SU-DHL-6 (cell line): ENCODE measurements around the gene LDLRAD3.

Experiments used
- H2AFZ ChIP-seq: fragments of 200-600 bp; sonication (generic); 2 replicates; pipeline ENCODE4 v1.6.1; 2014; ENCODE audit warnings: low read depth, mild to moderate bottlenecking, moderate library complexity, mixed read lengths, antibody characterized with exemption, low read length; ENCODE audit not compliant: severe bottlenecking
- H3F3A ChIP-seq: fragments of 200-600 bp; shearing (Covaris generic); 2 replicates; pipeline ENCODE4 v1.6.0; 2016; ENCODE audit warnings: antibody characterized with exemption, mild to moderate bottlenecking; ENCODE audit not compliant: insufficient read depth
- H3K27ac ChIP-seq: fragments of 200-600 bp; sonication (generic); 2 replicates; pipeline ENCODE4 v1.5.1; 2016; ENCODE audit warnings: low read depth, mild to moderate bottlenecking, low read length, moderate library complexity, mixed read lengths
- H3K27me3 ChIP-seq: fragments of 200-600 bp; sonication (generic), shearing (Covaris generic); 2 replicates; pipeline ENCODE4 v1.6.0; 2014; ENCODE audit warnings: mild to moderate bottlenecking, low read length
- H3K36me3 ChIP-seq: fragments of 200-600 bp; sonication (generic); 2 replicates; pipeline ENCODE4 v1.6.1; 2014; ENCODE audit warnings: mild to moderate bottlenecking, low read length, mixed read lengths
- H3K4me2 ChIP-seq: fragments of 300-600, 200-600 bp; shearing (Covaris generic), sonication (generic); 2 replicates; pipeline ENCODE4 v1.6.0; 2014; ENCODE audit warnings: low read length, low read depth, mild to moderate bottlenecking; ENCODE audit not compliant: poor library complexity, severe bottlenecking
- H3K4me3 ChIP-seq: fragments of 200-600 bp; sonication (generic); 2 replicates; pipeline ENCODE4 v1.5.1; 2014; ENCODE audit warnings: antibody characterized with exemption, low read length, mild to moderate bottlenecking, mixed read lengths; ENCODE audit not compliant: insufficient read depth, poor library complexity, severe bottlenecking
- H3K79me2 ChIP-seq: fragments of 200-600 bp; sonication (generic); 2 replicates; pipeline ENCODE4 v1.6.1; 2014; ENCODE audit warnings: mild to moderate bottlenecking, low read length, moderate library complexity; ENCODE audit not compliant: insufficient read depth
- H3K9ac ChIP-seq: fragments of 200-600 bp; sonication (generic); 2 replicates; pipeline ENCODE4 v1.7.0; 2014; ENCODE audit warnings: mild to moderate bottlenecking, low read length
- H3K9me2 ChIP-seq: fragments of 200-600 bp; sonication (generic); replicated peaks from 2 replicates; pipeline ENCODE4 v1.6.1; 2014; ENCODE audit warnings: low read length; ENCODE audit not compliant: insufficient read depth
- H3K9me3 ChIP-seq: fragments of 200-600 bp; sonication (generic); 2 replicates; pipeline ENCODE4 v1.6.1; 2014; ENCODE audit warnings: low read length, mixed read lengths; ENCODE audit not compliant: insufficient read depth
- H4K20me1 ChIP-seq: fragments of 200-600 bp; sonication (generic); 2 replicates; pipeline ENCODE4 v1.6.1; 2014; ENCODE audit warnings: low read depth, mild to moderate bottlenecking, antibody characterized with exemption, low read length, moderate library complexity, mixed read lengths
- CTCF ChIP-seq: fragments of 200-600 bp; sonication (generic); IDR thresholded peaks from one replicate; pipeline ENCODE4 v1.5.1; 2017; ENCODE audit warnings: antibody characterized with exemption, mild to moderate bottlenecking, low read length, moderate library complexity; ENCODE audit not compliant: insufficient read depth, poor library complexity, severe bottlenecking
- EZH2phosphoT487 ChIP-seq: fragments of 200-600 bp; sonication (generic), shearing (Covaris generic); conservative IDR thresholded peaks from 2 replicates; pipeline ENCODE4 v1.6.1; 2018; ENCODE audit warnings: mild to moderate bottlenecking, antibody characterized with exemption, low read length, moderate library complexity, mixed read lengths

LDLRAD3 gene

GRCh38 chr11:36214480-36214879 lies 270.6 kb downstream of the LDLRAD3 start:
- H3K9ac ChIP-seq: no peak overlapping the region
- no peaks in the 10 kb centered on the region for H3K9me2 ChIP-seq
- H3K36me3 ChIP-seq: no peaks in the 10 kb centered on the region
- H3F3A ChIP-seq: no peaks in the 10 kb centered on the region
- H2AFZ ChIP-seq: no peak overlapping the region
- H4K20me1 ChIP-seq: no peaks in the 10 kb centered on the region
- no peak overlapping the region for H3K4me3 ChIP-seq
- TF ChIP-seq EZH2phosphoT487 (no peak), CTCF (no peak)
- no peak overlapping the region for H3K27ac ChIP-seq
- no peak overlapping the region for H3K4me2 ChIP-seq
- no peaks in the 10 kb centered on the region for H3K79me2 ChIP-seq
- H3K27me3 ChIP-seq: no peaks in the 10 kb centered on the region
- no peaks in the 10 kb centered on the region for H3K9me3 ChIP-seq

- Histone ChIP-seq H3F3A (no peaks in the 10 kb centered on the region), H3K79me2 (no peaks in the 10 kb centered on the region), H4K20me1 (no peaks in the 10 kb centered on the region), H3K27me3 (no peaks in the 10 kb centered on the region), H3K4me2 (no peak overlapping the region), H3K9me3 (peaks cover 6% of the 10 kb centered on the region), H3K9me2 (no peaks in the 10 kb centered on the region), H2AFZ (no peak overlapping the region), H3K36me3 (no peaks in the 10 kb centered on the region), H3K27ac (no peak overlapping the region), H3K9ac (no peak overlapping the region), H3K4me3 (no peak overlapping the region)
- TF ChIP-seq CTCF: no peak
- TF ChIP-seq EZH2phosphoT487: no peak
Observed at GRCh38 chr11:36214976-36215692, 271.3 kb downstream of the LDLRAD3 start.

- Histone ChIP-seq H2AFZ (no peak overlapping the region), H3F3A (no peaks in the 10 kb centered on the region), H3K79me2 (no peaks in the 10 kb centered on the region), H3K4me2 (no peak overlapping the region), H3K9me3 (peaks cover 10% of the 10 kb centered on the region), H3K36me3 (no peaks in the 10 kb centered on the region), H3K9me2 (no peaks in the 10 kb centered on the region), H3K4me3 (no peak overlapping the region), H4K20me1 (no peaks in the 10 kb centered on the region), H3K27me3 (no peaks in the 10 kb centered on the region), H3K9ac (no peak overlapping the region), H3K27ac (no peak overlapping the region)
- no peak for TF ChIP-seq CTCF
- TF ChIP-seq EZH2phosphoT487: no peak
Observed at GRCh38 chr11:36215693-36216060, 271.8 kb downstream of the LDLRAD3 start.
